ENCODE measurements around the gene OPCML.

Gene OPCML

GRCh38 chr11:132658004-132658403 is 874.3 kb downstream of the OPCML start:
- H3K4ac ChIP-seq (ENCODE audit: low read length): no peak overlapping the region
- no peak overlapping the region for H2BK12ac ChIP-seq (ENCODE audit: low read length)
- H3K79me1 ChIP-seq (ENCODE audit: low read depth, low read length): no peaks in the 10 kb centered on the region
- no peak overlapping the region for H3K9ac ChIP-seq (ENCODE audit: low read depth, low read length, poor library complexity)
- no peak overlapping the region for H3K4me2 ChIP-seq (ENCODE audit: insufficient read depth, low read length, poor library complexity, severe bottlenecking)
- no peak overlapping the region for H2BK15ac ChIP-seq (ENCODE audit: low read length)
- H3K18ac ChIP-seq (ENCODE audit: low read length): peak overlapping the region; percentile 41
- no peak overlapping the region for H4K8ac ChIP-seq (ENCODE audit: low read depth, low read length)
- no peak for DNase-seq (ENCODE audit: low spot score)
- H3K4me1 ChIP-seq (ENCODE audit: control insufficient read depth in 2 of 2, insufficient read depth in 1 of 2, low read depth in 1 of 2, low read length in 2 of 2): no peaks in the 10 kb centered on the region
- H2BK120ac ChIP-seq (ENCODE audit: low read depth, low read length): no peak overlapping the region
- no peak overlapping the region for H2AK5ac ChIP-seq (ENCODE audit: low read depth, low read length)
- no peak overlapping the region for H2BK5ac ChIP-seq (ENCODE audit: low read length)
- no peak overlapping the region for H3K14ac ChIP-seq (ENCODE audit: low read length)
- no peak overlapping the region for H3K23ac ChIP-seq (ENCODE audit: low read depth, low read length, poor library complexity)
- H3K36me3 ChIP-seq (replicated peaks in 1 of 2; ENCODE audit: control insufficient read depth in 2 of 2, insufficient read depth in 2 of 2, low read length in 2 of 2): no peaks in the 10 kb centered on the region
- WGBS, 2 donors (ENCODE audit: extremely low coverage in 2 of 2, insufficient read length in 2 of 2, insufficient replicate concordance in 1 of 2): no CpG with 5 or more reads among the region's 4 CpGs
- no peaks in the 10 kb centered on the region for H3K27me3 ChIP-seq (ENCODE audit: control insufficient read depth in 3 of 3, insufficient read depth in 3 of 3, low read depth in 1 of 3, low read length in 3 of 3)
- no peak overlapping the region for H3K4me3 ChIP-seq (ENCODE audit: low read length in 2 of 2)
- no peak overlapping the region for H2AFZ ChIP-seq (ENCODE audit: low read length)
- no peak overlapping the region for H3K27ac ChIP-seq (replicated peaks; ENCODE audit: low read length)
- H4K91ac ChIP-seq (ENCODE audit: low read depth, low read length, poor library complexity): no peak overlapping the region
- peaks cover 0 to 2% of the 10 kb centered on the region in 2 donors for H3K9me3 ChIP-seq (replicated peaks in 1 of 2; ENCODE audit: control insufficient read depth in 2 of 2, insufficient read depth in 1 of 2, low read depth in 1 of 2, low read length in 2 of 2)

- no CpG with 5 or more reads among the region's 15 CpGs for WGBS, 2 donors (ENCODE audit: extremely low coverage in 2 of 2, insufficient read length in 2 of 2, insufficient replicate concordance in 1 of 2)
- Histone ChIP-seq H3K36me3 (replicated peaks in 1 of 2; ENCODE audit: control insufficient read depth in 2 of 2, insufficient read depth in 2 of 2, low read length in 2 of 2) (no peaks in the 10 kb centered on the region), H2BK5ac (ENCODE audit: low read length) (no peak overlapping the region)
These were observed 877.0 kb downstream of the OPCML start for GRCh38 chr11:132655187-132655855.

GRCh38 chr11:132653237-132653636 is 879.1 kb downstream of the OPCML start:
- no peak overlapping the region for H2BK120ac ChIP-seq (ENCODE audit: low read depth, low read length)
- WGBS, 2 donors (ENCODE audit: extremely low coverage in 2 of 2, insufficient read length in 2 of 2, insufficient replicate concordance in 1 of 2): no CpG with 5 or more reads among the region's 9 CpGs
- H3K4ac ChIP-seq (ENCODE audit: low read length): no peak overlapping the region

More at GRCh38 chr11:132655187-132655855, 877.0 kb downstream of the OPCML start:
- no peaks in the 10 kb centered on the region for H3K27me3 ChIP-seq (ENCODE audit: control insufficient read depth in 3 of 3, insufficient read depth in 3 of 3, low read depth in 1 of 3, low read length in 3 of 3)
- H2BK12ac ChIP-seq (ENCODE audit: low read length): no peak overlapping the region
- no peak overlapping the region for H3K23ac ChIP-seq (ENCODE audit: low read depth, low read length, poor library complexity)
- no peak overlapping the region for H3K14ac ChIP-seq (ENCODE audit: low read length)
- no peaks in the 10 kb centered on the region for H3K4me1 ChIP-seq (ENCODE audit: control insufficient read depth in 2 of 2, insufficient read depth in 1 of 2, low read depth in 1 of 2, low read length in 2 of 2)
- no peak overlapping the region for H3K4ac ChIP-seq (ENCODE audit: low read length)
- no peaks in the 10 kb centered on the region for H3K79me1 ChIP-seq (ENCODE audit: low read depth, low read length)
- no peak overlapping the region for H3K4me2 ChIP-seq (ENCODE audit: insufficient read depth, low read length, poor library complexity, severe bottlenecking)
- no peak overlapping the region for H3K18ac ChIP-seq (ENCODE audit: low read length)
- H3K9me3 ChIP-seq (replicated peaks in 1 of 2; ENCODE audit: control insufficient read depth in 2 of 2, insufficient read depth in 1 of 2, low read depth in 1 of 2, low read length in 2 of 2): peaks cover 0 to 2% of the 10 kb centered on the region in 2 donors
- no peak overlapping the region for H2BK15ac ChIP-seq (ENCODE audit: low read length)
- no peak for DNase-seq (ENCODE audit: low spot score)
- no peak overlapping the region for H3K9ac ChIP-seq (ENCODE audit: low read depth, low read length, poor library complexity)
- H2BK120ac ChIP-seq (ENCODE audit: low read depth, low read length): no peak overlapping the region
- no peak overlapping the region for H2AFZ ChIP-seq (ENCODE audit: low read length)
- no peak overlapping the region for H4K8ac ChIP-seq (ENCODE audit: low read depth, low read length)
- no peak overlapping the region for H4K91ac ChIP-seq (ENCODE audit: low read depth, low read length, poor library complexity)
- H3K4me3 ChIP-seq (ENCODE audit: low read length in 2 of 2): no peak overlapping the region
- no peak overlapping the region for H2AK5ac ChIP-seq (ENCODE audit: low read depth, low read length)
- no peak overlapping the region for H3K27ac ChIP-seq (replicated peaks; ENCODE audit: low read length)

GRCh38 chr11:132650969-132651720 is 881.2 kb downstream of the OPCML start:
- no peak overlapping the region for H3K23ac ChIP-seq (ENCODE audit: low read depth, low read length, poor library complexity)
- H3K36me3 ChIP-seq (replicated peaks in 1 of 2; ENCODE audit: control insufficient read depth in 2 of 2, insufficient read depth in 2 of 2, low read length in 2 of 2): no peaks in the 10 kb centered on the region
- H3K27ac ChIP-seq (replicated peaks; ENCODE audit: low read length): no peak overlapping the region
- no peak overlapping the region for H3K4me3 ChIP-seq (ENCODE audit: low read length in 2 of 2)
- no peak overlapping the region for H4K8ac ChIP-seq (ENCODE audit: low read depth, low read length)
- H2BK5ac ChIP-seq (ENCODE audit: low read length): no peak overlapping the region
- H2AFZ ChIP-seq (ENCODE audit: low read length): no peak overlapping the region
- H3K14ac ChIP-seq (ENCODE audit: low read length): no peak overlapping the region
- no peak overlapping the region for H3K18ac ChIP-seq (ENCODE audit: low read length)
- H3K9ac ChIP-seq (ENCODE audit: low read depth, low read length, poor library complexity): no peak overlapping the region
- no peak overlapping the region for H3K4me2 ChIP-seq (ENCODE audit: insufficient read depth, low read length, poor library complexity, severe bottlenecking)
- H3K9me3 ChIP-seq (replicated peaks in 1 of 2; ENCODE audit: control insufficient read depth in 2 of 2, insufficient read depth in 1 of 2, low read depth in 1 of 2, low read length in 2 of 2): no peaks in the 10 kb centered on the region
- H4K91ac ChIP-seq (ENCODE audit: low read depth, low read length, poor library complexity): no peak overlapping the region
- no peak overlapping the region for H2BK15ac ChIP-seq (ENCODE audit: low read length)
- H2AK5ac ChIP-seq (ENCODE audit: low read depth, low read length): no peak overlapping the region
- no peak overlapping the region for H2BK12ac ChIP-seq (ENCODE audit: low read length)
- DNase-seq (ENCODE audit: low spot score): no peak
- no peak overlapping the region for H3K4ac ChIP-seq (ENCODE audit: low read length)
- WGBS, 2 donors (ENCODE audit: extremely low coverage in 2 of 2, insufficient read length in 2 of 2, insufficient replicate concordance in 1 of 2): no CpG with 5 or more reads among the region's 12 CpGs
- H3K4me1 ChIP-seq (ENCODE audit: control insufficient read depth in 2 of 2, insufficient read depth in 1 of 2, low read depth in 1 of 2, low read length in 2 of 2): peaks cover 2 to 3% of the 10 kb centered on the region in 2 donors
- no peak overlapping the region for H2BK120ac ChIP-seq (ENCODE audit: low read depth, low read length)
- no peaks in the 10 kb centered on the region for H3K27me3 ChIP-seq (ENCODE audit: control insufficient read depth in 3 of 3, insufficient read depth in 3 of 3, low read depth in 1 of 3, low read length in 3 of 3)
- H3K79me1 ChIP-seq (ENCODE audit: low read depth, low read length): no peaks in the 10 kb centered on the region

More at GRCh38 chr11:132653237-132653636, 879.1 kb downstream of the OPCML start:
- Histone ChIP-seq H3K23ac (ENCODE audit: low read depth, low read length, poor library complexity) (no peak overlapping the region), H3K4me1 (ENCODE audit: control insufficient read depth in 2 of 2, insufficient read depth in 1 of 2, low read depth in 1 of 2, low read length in 2 of 2) (no peaks in the 10 kb centered on the region), H2BK15ac (ENCODE audit: low read length) (no peak overlapping the region), H3K9me3 (replicated peaks in 1 of 2; ENCODE audit: control insufficient read depth in 2 of 2, insufficient read depth in 1 of 2, low read depth in 1 of 2, low read length in 2 of 2) (peaks cover 0 to 2% of the 10 kb centered on the region in 2 donors), H4K8ac (ENCODE audit: low read depth, low read length) (no peak overlapping the region), H3K27me3 (ENCODE audit: control insufficient read depth in 3 of 3, insufficient read depth in 3 of 3, low read depth in 1 of 3, low read length in 3 of 3) (no peaks in the 10 kb centered on the region), H4K91ac (ENCODE audit: low read depth, low read length, poor library complexity) (no peak overlapping the region), H3K4me3 (ENCODE audit: low read length in 2 of 2) (no peak overlapping the region), H3K18ac (ENCODE audit: low read length) (no peak overlapping the region), H2AFZ (ENCODE audit: low read length) (no peak overlapping the region), H3K9ac (ENCODE audit: low read depth, low read length, poor library complexity) (no peak overlapping the region), H2BK5ac (ENCODE audit: low read length) (no peak overlapping the region), H3K14ac (ENCODE audit: low read length) (no peak overlapping the region), H3K79me1 (ENCODE audit: low read depth, low read length) (no peaks in the 10 kb centered on the region), H2BK12ac (ENCODE audit: low read length) (no peak overlapping the region), H2AK5ac (ENCODE audit: low read depth, low read length) (no peak overlapping the region), H3K4me2 (ENCODE audit: insufficient read depth, low read length, poor library complexity, severe bottlenecking) (no peak overlapping the region), H3K27ac (replicated peaks; ENCODE audit: low read length) (no peak overlapping the region), H3K36me3 (replicated peaks in 1 of 2; ENCODE audit: control insufficient read depth in 2 of 2, insufficient read depth in 2 of 2, low read length in 2 of 2) (no peaks in the 10 kb centered on the region)
- no peak for DNase-seq (ENCODE audit: low spot score)
